PC-9 (cell line): Measurements from ENCODE around the gene PROK1. TPM values are rescaled to one million over a fixed set of nuclear protein-coding genes. Genes with fewer than 3 reads are reported as not detected.

Experiments
- BruUV-seq: library from RNA; stranded (reverse); fragments of 400-500 nt; replicated peaks from 2 replicates; lab custom pipeline; 2021; lab: Mats Ljungman, UMichigan
- CTCF ChIA-PET: fragments of 300-600 bp; sonication (Branson Sonifier 250); formaldehyde crosslinking; loops from one replicate; lab custom pipeline; 2022; ENCODE audit warnings: antibody characterized with exemption; lab: Charles Lee
- POLR2A ChIA-PET: fragments of 300-600 bp; sonication (Branson Sonifier 250); formaldehyde crosslinking; loops from one replicate; lab custom pipeline; 2022; ENCODE audit warnings: antibody characterized with exemption; ENCODE audit not compliant: unreplicated experiment; lab: Charles Lee
- DNase-seq, 2 experiments: peaks; one replicate each; pipeline versions ENCODE4 v3.0.0 to v3.0.0-alpha.2; 2015 to 2022; ENCODE audit warnings: mixed read lengths in 1 of 2
- H2AFZ ChIP-seq: fragments of 200-600 bp; sonication (generic); 2 replicates; pipeline ENCODE4 v1.8.1; 2017; ENCODE audit warnings: antibody characterized with exemption
- H3F3A ChIP-seq: fragments of 200-600 bp; sonication (generic); 2 replicates; pipeline ENCODE4 v1.8.1; 2017; ENCODE audit warnings: antibody characterized with exemption, mild to moderate bottlenecking, low read depth; ENCODE audit not compliant: insufficient read depth
- H3K27ac ChIP-seq: fragments of 200-600 bp; sonication (generic); 2 replicates; pipeline ENCODE4 v1.6.1; 2016; ENCODE audit warnings: mixed run types
- H3K27me3 ChIP-seq: fragments of 200-600 bp; sonication (generic); 2 replicates; pipeline ENCODE4 v1.6.1; 2016; ENCODE audit warnings: low read depth, mixed run types; ENCODE audit not compliant: insufficient read depth
- H3K36me3 ChIP-seq: fragments of 200-600 bp; sonication (generic); 2 replicates; pipeline ENCODE4 v1.6.1; 2016; ENCODE audit warnings: low read depth, mixed run types
- H3K4me1 ChIP-seq: fragments of 200-600 bp; sonication (generic); replicated peaks from 2 replicates; pipeline ENCODE4 v1.6.1; 2016; ENCODE audit warnings: mixed run types; ENCODE audit not compliant: insufficient read depth
- H3K4me2 ChIP-seq: fragments of 200-600 bp; sonication (generic); 2 replicates; pipeline ENCODE4 v1.6.1; 2017; ENCODE audit warnings: mixed run types
- H3K4me3 ChIP-seq: fragments of 200-600 bp; sonication (generic); 2 replicates; pipeline ENCODE4 v1.6.1; 2016; ENCODE audit warnings: mixed run types
- H3K79me2 ChIP-seq: fragments of 200-600 bp; sonication (generic); 2 replicates; pipeline ENCODE4 v1.6.1; 2017; ENCODE audit warnings: low read depth, mixed run types
- H3K9me2 ChIP-seq: fragments of 200-600 bp; sonication (generic); 2 replicates; pipeline ENCODE4 v1.8.1; 2017; ENCODE audit warnings: mild to moderate bottlenecking; ENCODE audit not compliant: insufficient read depth
- H3K9me3 ChIP-seq: fragments of 200-600 bp; sonication (generic); 2 replicates; pipeline ENCODE4 v1.8.1; 2016; ENCODE audit warnings: low read depth; ENCODE audit not compliant: insufficient read depth
- H4K20me1 ChIP-seq: fragments of 200-600 bp; sonication (generic); 2 replicates; pipeline ENCODE4 v1.8.1; 2017; ENCODE audit not compliant: insufficient read depth
- CTCF ChIP-seq: fragments of 200-600 bp; sonication (generic); conservative IDR thresholded peaks from 2 replicates; pipeline ENCODE4 v1.6.1; 2017; ENCODE audit warnings: mixed run types, antibody characterized with exemption, mild to moderate bottlenecking, moderate library complexity
- EZH2 ChIP-seq: fragments of 200-600 bp; sonication (generic); IDR thresholded peaks from 2 replicates; pipeline ENCODE4 v1.8.0; 2017; ENCODE audit warnings: antibody characterized with exemption, low read depth
- intact Hi-C: fragments of 100-400 bp; cut with micrococcal nuclease; formaldehyde crosslinking; loops from one replicate; pipeline ENCODE4 v1.10.0; 2022; ENCODE audit not compliant: unreplicated experiment
- total RNA-seq: library from RNA; stranded (reverse); gene quantifications from 2 replicates; pipeline ENCODE4 v1.2.3, GENCODE V29; 2021

Gene PROK1
- total RNA-seq, 1 experiment from 2014 or later = not detected

GRCh38 chr1:110504226-110504625 lies 53.3 kb downstream of the PROK1 start:
- H3K4me2 ChIP-seq = no peak overlapping the region
- no peaks in the 10 kb centered on the region for H3K9me3 ChIP-seq
- intact Hi-C loops = no loop called here
- H3K27ac ChIP-seq = no peak overlapping the region
- H3K36me3 ChIP-seq = no peaks in the 10 kb centered on the region
- no peaks in the 10 kb centered on the region for H3K79me2 ChIP-seq
- no peaks in the 10 kb centered on the region for H3K4me1 ChIP-seq
- H3K27me3 ChIP-seq = peaks cover 78% of the 10 kb centered on the region
- no peak overlapping the region for H3K4me3 ChIP-seq
- DNase-seq = no peak
- no peaks in the 10 kb centered on the region for H3F3A ChIP-seq
- H3K9me2 ChIP-seq = no peaks in the 10 kb centered on the region
- no peak overlapping the region for H2AFZ ChIP-seq
- TF ChIP-seq CTCF = no peak
- no peak for TF ChIP-seq EZH2
- H4K20me1 ChIP-seq = no peaks in the 10 kb centered on the region
- CTCF ChIA-PET = no interaction called here
- BruUV-seq = no TSS peak
- POLR2A ChIA-PET = no interaction called here

GRCh38 chr1:110505596-110505995 lies 54.6 kb downstream of the PROK1 start:
- no TSS peak for BruUV-seq

GRCh38 chr1:110506541-110506940 lies 55.6 kb downstream of the PROK1 start:
- CTCF ChIA-PET = interaction anchor here (0.6 kb wide), 1 partner anchor 8 kb away, joined by 3 read pairs; no protein-coding TSS in a partner anchor
- Histone ChIP-seq H2AFZ (no peak overlapping the region), H3K4me3 (no peak overlapping the region), H3K4me2 (no peak overlapping the region), H3K4me1 (no peaks in the 10 kb centered on the region), H3K27me3 (peaks cover 62% of the 10 kb centered on the region), H3K79me2 (no peaks in the 10 kb centered on the region), H3K9me3 (no peaks in the 10 kb centered on the region), H3K9me2 (no peaks in the 10 kb centered on the region), H3K36me3 (no peaks in the 10 kb centered on the region), H4K20me1 (no peaks in the 10 kb centered on the region), H3K27ac (no peak overlapping the region), H3F3A (no peaks in the 10 kb centered on the region)
- no peak for DNase-seq
- POLR2A ChIA-PET = no interaction called here
- no TSS peak for BruUV-seq
- intact Hi-C loops = no loop called here
- no peak for TF ChIP-seq CTCF
- TF ChIP-seq EZH2 = no peak

More at GRCh38 chr1:110505596-110505995, 54.6 kb downstream of the PROK1 start:
- Histone ChIP-seq H3K27me3 (peaks cover 65% of the 10 kb centered on the region), H3K9me2 (no peaks in the 10 kb centered on the region), H3F3A (no peaks in the 10 kb centered on the region), H3K4me3 (no peak overlapping the region), H3K4me2 (no peak overlapping the region), H2AFZ (no peak overlapping the region), H3K79me2 (no peaks in the 10 kb centered on the region), H3K9me3 (no peaks in the 10 kb centered on the region), H3K36me3 (no peaks in the 10 kb centered on the region), H3K27ac (no peak overlapping the region), H3K4me1 (no peaks in the 10 kb centered on the region), H4K20me1 (no peaks in the 10 kb centered on the region)
- TF ChIP-seq CTCF = no peak
- TF ChIP-seq EZH2 = no peak
- intact Hi-C loops = no loop called here
- no peak for DNase-seq
- ChIA-PET POLR2A (no interaction called here), CTCF (interaction anchor here (0.6 kb wide), 1 partner anchor 9 kb away, joined by 3 read pairs; no protein-coding TSS in a partner anchor)

Other genes starting within 250 kb of the PROK1 start
- 8.6 and 9.4 TPM in 2 replicates for gene KCNC4, start 240.8 kb upstream of the PROK1 start, total RNA-seq
- 42.7 and 43.1 TPM in 2 replicates for gene RBM15, start 111.8 kb upstream of the PROK1 start, total RNA-seq
- gene SLC16A4, start 60.1 kb upstream of the PROK1 start, total RNA-seq = 24.6 and 32.7 TPM in 2 replicates
- gene LAMTOR5, start 43.5 kb upstream of the PROK1 start, total RNA-seq = 140 and 160 TPM in 2 replicates
- not detected in 2 replicates for gene KCNA10, start 68.0 kb downstream of the PROK1 start, total RNA-seq
- not detected in 2 replicates for gene KCNA2, start 155.2 kb downstream of the PROK1 start, total RNA-seq
- gene KCNA3, start 223.8 kb downstream of the PROK1 start, total RNA-seq = not detected in 2 replicates